ENCODE results near the gene NLRP3. TPM values are rescaled to one million over a fixed set of nuclear protein-coding genes. Genes with fewer than 3 reads are reported as not detected.
"Not testable (repeated sequence)": the region's sequence is repeated elsewhere in the genome, so short reads cannot be mapped to it uniquely, and the experiment has no call there.

NLRP3 gene
- total and polyA plus RNA-seq, 4 donors, result 1.9 to 5.0 (median 2.8) TPM

- not testable (repeated sequence) for H3K27me3 ChIP-seq (ENCODE audit: control insufficient read depth, insufficient read depth, low read length); H3K36me3 ChIP-seq (ENCODE audit: control insufficient read depth, insufficient read depth, low read length); H3K27ac ChIP-seq (ENCODE audit: low read depth, low read length); H3K9me3 ChIP-seq (ENCODE audit: control insufficient read depth, insufficient read depth, low read length); H3K4me3 ChIP-seq (ENCODE audit: low read depth, low read length); DNase-seq (ENCODE audit: low read depth in 4 of 6, low spot score in 6 of 6)
- H3K4me1 ChIP-seq (ENCODE audit: control insufficient read depth, insufficient read depth, low read length), result peaks cover 11% of the 10 kb centered on the region
- WGBS (ENCODE audit: insufficient coverage), result 91% methylated on average over 5 of the region's 8 CpGs
Observed at GRCh38 chr1:247374651-247375334, 41.2 kb upstream of the NLRP3 start.

GRCh38 chr1:247375747-247376146 lies 40.2 kb upstream of the NLRP3 start:
- Histone ChIP-seq H3K36me3 (ENCODE audit: control insufficient read depth, insufficient read depth, low read length) (no peaks in the 10 kb centered on the region), H3K9me3 (ENCODE audit: control insufficient read depth, insufficient read depth, low read length) (no peaks in the 10 kb centered on the region), H3K27me3 (ENCODE audit: control insufficient read depth, insufficient read depth, low read length) (no peaks in the 10 kb centered on the region), H3K4me1 (ENCODE audit: control insufficient read depth, insufficient read depth, low read length) (peaks cover 11% of the 10 kb centered on the region), H3K4me3 (ENCODE audit: low read depth, low read length) (no peak overlapping the region), H3K27ac (ENCODE audit: low read depth, low read length) (no peak overlapping the region)
- 52% methylated on average over 9 of the region's 14 CpGs for WGBS (ENCODE audit: insufficient coverage)
- DNase-seq (ENCODE audit: low read depth in 4 of 6, low spot score in 6 of 6), result no peak

- H3K9me3 ChIP-seq (ENCODE audit: control insufficient read depth, insufficient read depth, low read length), result no peaks in the 10 kb centered on the region
- 13% methylated on average over 1 of the region's 7 CpGs for WGBS (ENCODE audit: insufficient coverage)
- DNase-seq (ENCODE audit: low read depth in 4 of 6, low spot score in 6 of 6), result peak in 1 of 6 donors; percentile 37
- H3K4me3 ChIP-seq (ENCODE audit: low read depth, low read length), result no peak overlapping the region
- H3K27me3 ChIP-seq (ENCODE audit: control insufficient read depth, insufficient read depth, low read length), result no peaks in the 10 kb centered on the region
- H3K36me3 ChIP-seq (ENCODE audit: control insufficient read depth, insufficient read depth, low read length), result no peaks in the 10 kb centered on the region
- no peak overlapping the region for H3K27ac ChIP-seq (ENCODE audit: low read depth, low read length)
- H3K4me1 ChIP-seq (ENCODE audit: control insufficient read depth, insufficient read depth, low read length), result peaks cover 11% of the 10 kb centered on the region
Observed at GRCh38 chr1:247376659-247377058, 39.3 kb upstream of the NLRP3 start.

GRCh38 chr1:247377656-247378055 lies 38.3 kb upstream of the NLRP3 start:
- H3K9me3 ChIP-seq (ENCODE audit: control insufficient read depth, insufficient read depth, low read length); H3K36me3 ChIP-seq (ENCODE audit: control insufficient read depth, insufficient read depth, low read length); DNase-seq (ENCODE audit: low read depth in 4 of 6, low spot score in 6 of 6); H3K27me3 ChIP-seq (ENCODE audit: control insufficient read depth, insufficient read depth, low read length); H3K4me1 ChIP-seq (ENCODE audit: control insufficient read depth, insufficient read depth, low read length); H3K4me3 ChIP-seq (ENCODE audit: low read depth, low read length); H3K27ac ChIP-seq (ENCODE audit: low read depth, low read length): not testable (repeated sequence)
- 45% methylated on average over 2 of the region's 7 CpGs for WGBS (ENCODE audit: insufficient coverage)

- WGBS (ENCODE audit: insufficient coverage), result 84% methylated on average over 16 of the region's 20 CpGs
- H3K9me3 ChIP-seq (ENCODE audit: control insufficient read depth, insufficient read depth, low read length), result no peaks in the 10 kb centered on the region
Observed at GRCh38 chr1:247378334-247379073, 37.5 kb upstream of the NLRP3 start.

GRCh38 chr1:247385283-247385682 lies 30.7 kb upstream of the NLRP3 start:
- H3K27ac ChIP-seq (ENCODE audit: low read depth, low read length), result no peak overlapping the region
- H3K36me3 ChIP-seq (ENCODE audit: control insufficient read depth, insufficient read depth, low read length), result no peaks in the 10 kb centered on the region
- no peaks in the 10 kb centered on the region for H3K9me3 ChIP-seq (ENCODE audit: control insufficient read depth, insufficient read depth, low read length)
- no peaks in the 10 kb centered on the region for H3K27me3 ChIP-seq (ENCODE audit: control insufficient read depth, insufficient read depth, low read length)
- no peak overlapping the region for H3K4me3 ChIP-seq (ENCODE audit: low read depth, low read length)
- DNase-seq (ENCODE audit: low read depth in 4 of 6, low spot score in 6 of 6), result no peak
- WGBS (ENCODE audit: insufficient coverage), result no CpG with 5 or more reads among the region's 4 CpGs
- H3K4me1 ChIP-seq (ENCODE audit: control insufficient read depth, insufficient read depth, low read length), result no peaks in the 10 kb centered on the region

More at GRCh38 chr1:247378334-247379073, 37.5 kb upstream of the NLRP3 start:
- peaks cover 6% of the 10 kb centered on the region for H3K4me1 ChIP-seq (ENCODE audit: control insufficient read depth, insufficient read depth, low read length)
- H3K4me3 ChIP-seq (ENCODE audit: low read depth, low read length), result no peak overlapping the region
- no peaks in the 10 kb centered on the region for H3K27me3 ChIP-seq (ENCODE audit: control insufficient read depth, insufficient read depth, low read length)
- H3K36me3 ChIP-seq (ENCODE audit: control insufficient read depth, insufficient read depth, low read length), result no peaks in the 10 kb centered on the region
- no peak overlapping the region for H3K27ac ChIP-seq (ENCODE audit: low read depth, low read length)
- no peak for DNase-seq (ENCODE audit: low read depth in 4 of 6, low spot score in 6 of 6)

- no peak for DNase-seq (ENCODE audit: low read depth in 4 of 6, low spot score in 6 of 6)
- no peak overlapping the region for H3K4me3 ChIP-seq (ENCODE audit: low read depth, low read length)
- H3K9me3 ChIP-seq (ENCODE audit: control insufficient read depth, insufficient read depth, low read length), result no peaks in the 10 kb centered on the region
- H3K36me3 ChIP-seq (ENCODE audit: control insufficient read depth, insufficient read depth, low read length), result no peaks in the 10 kb centered on the region
- no peaks in the 10 kb centered on the region for H3K27me3 ChIP-seq (ENCODE audit: control insufficient read depth, insufficient read depth, low read length)
- H3K4me1 ChIP-seq (ENCODE audit: control insufficient read depth, insufficient read depth, low read length), result no peaks in the 10 kb centered on the region
- no peak overlapping the region for H3K27ac ChIP-seq (ENCODE audit: low read depth, low read length)
- 94% methylated on average over 1 of the region's 1 CpG for WGBS (ENCODE audit: insufficient coverage)
Observed at GRCh38 chr1:247386217-247386616, 29.8 kb upstream of the NLRP3 start.

GRCh38 chr1:247386687-247387086 lies 29.3 kb upstream of the NLRP3 start:
- WGBS (ENCODE audit: insufficient coverage), result 92% methylated on average over 3 of the region's 3 CpGs
- Histone ChIP-seq H3K36me3 (ENCODE audit: control insufficient read depth, insufficient read depth, low read length) (no peaks in the 10 kb centered on the region), H3K4me1 (ENCODE audit: control insufficient read depth, insufficient read depth, low read length) (no peaks in the 10 kb centered on the region), H3K4me3 (ENCODE audit: low read depth, low read length) (no peak overlapping the region), H3K27me3 (ENCODE audit: control insufficient read depth, insufficient read depth, low read length) (no peaks in the 10 kb centered on the region), H3K27ac (ENCODE audit: low read depth, low read length) (no peak overlapping the region), H3K9me3 (ENCODE audit: control insufficient read depth, insufficient read depth, low read length) (no peaks in the 10 kb centered on the region)
- DNase-seq (ENCODE audit: low read depth in 4 of 6, low spot score in 6 of 6), result peak in 1 of 6 donors; percentile 5

GRCh38 chr1:247387096-247387495 lies 28.9 kb upstream of the NLRP3 start:
- WGBS (ENCODE audit: insufficient coverage), result 47% methylated on average over 4 of the region's 4 CpGs
- H3K4me3 ChIP-seq (ENCODE audit: low read depth, low read length), result no peak overlapping the region
- no peak overlapping the region for H3K27ac ChIP-seq (ENCODE audit: low read depth, low read length)

GRCh38 chr1:247387565-247387964 lies 28.4 kb upstream of the NLRP3 start:
- Histone ChIP-seq H3K27me3 (ENCODE audit: control insufficient read depth, insufficient read depth, low read length) (no peaks in the 10 kb centered on the region), H3K4me1 (ENCODE audit: control insufficient read depth, insufficient read depth, low read length) (no peaks in the 10 kb centered on the region), H3K9me3 (ENCODE audit: control insufficient read depth, insufficient read depth, low read length) (no peaks in the 10 kb centered on the region), H3K27ac (ENCODE audit: low read depth, low read length) (no peak overlapping the region), H3K36me3 (ENCODE audit: control insufficient read depth, insufficient read depth, low read length) (no peaks in the 10 kb centered on the region), H3K4me3 (ENCODE audit: low read depth, low read length) (no peak overlapping the region)
- 61% methylated on average over 5 of the region's 5 CpGs for WGBS (ENCODE audit: insufficient coverage)
- DNase-seq (ENCODE audit: low read depth in 4 of 6, low spot score in 6 of 6), result no peak

More at GRCh38 chr1:247387096-247387495, 28.9 kb upstream of the NLRP3 start:
- Histone ChIP-seq H3K27me3 (ENCODE audit: control insufficient read depth, insufficient read depth, low read length) (no peaks in the 10 kb centered on the region), H3K9me3 (ENCODE audit: control insufficient read depth, insufficient read depth, low read length) (no peaks in the 10 kb centered on the region), H3K36me3 (ENCODE audit: control insufficient read depth, insufficient read depth, low read length) (no peaks in the 10 kb centered on the region), H3K4me1 (ENCODE audit: control insufficient read depth, insufficient read depth, low read length) (no peaks in the 10 kb centered on the region)
- DNase-seq (ENCODE audit: low read depth in 4 of 6, low spot score in 6 of 6), result no peak
